SK-N-SH (cell line): ENCODE data around the gene TRIOBP. TPM values are rescaled to one million over a fixed set of nuclear protein-coding genes. Genes with fewer than 3 reads are reported as not detected.

Experiments used
- CTCF ChIA-PET: fragments of 300-600, 350-600 bp; formaldehyde crosslinking; extraction: SDS; loops from one replicate; lab custom pipeline; 2021; lab: Yijun Ruan, JAX
- POLR2A ChIA-PET: fragments of 350-600 bp; sonication (Branson Sonifier 250); formaldehyde crosslinking; extraction: SDS; loops from one replicate; lab custom pipeline; 2020; ENCODE audit warnings: antibody characterized with exemption, inconsistent platforms; lab: Yijun Ruan, JAX
- DNase-seq: peaks from one replicate; pipeline ENCODE4 v3.0.0; 2012
- H2AFZ ChIP-seq: fragments of 200-600 bp; sonication (generic); 2 replicates; pipeline ENCODE4 v1.8.1; 2016; ENCODE audit warnings: antibody characterized with exemption, mild to moderate bottlenecking, low read depth
- H3F3A ChIP-seq: fragments of 200-600 bp; sonication (generic); replicated peaks from 2 replicates; pipeline ENCODE3; 2016; ENCODE audit warnings: antibody characterized with exemption, mild to moderate bottlenecking; ENCODE audit not compliant: insufficient read depth
- H3K27ac ChIP-seq, 2 experiments: fragments of 200-500 bp in 1 of 2; fragments of 200-600 bp in 1 of 2; sonication (Bioruptor generic) in 1 of 2; sonication (generic), shearing (Covaris generic) in 1 of 2; 2 replicates each; pipeline versions ENCODE4 v1.5.1 to v1.6.1; 2014 to 2016; ENCODE audit warnings: low read depth in 2 of 2, inconsistent platforms in 1 of 2, low read length in 1 of 2, mild to moderate bottlenecking in 1 of 2, mixed read lengths in 1 of 2
- H3K27me3 ChIP-seq: fragments of 200-600 bp; sonication (generic), shearing (Covaris generic); 2 replicates; pipeline ENCODE4 v1.6.1; 2016; ENCODE audit warnings: mixed run types; ENCODE audit not compliant: insufficient read depth
- H3K36me3 ChIP-seq, 2 experiments: fragments of 200-500 bp in 1 of 2; fragments of 200-600 bp in 1 of 2; sonication (Bioruptor generic) in 1 of 2; sonication (generic) in 1 of 2; replicated peaks in 1 of 2; 2 replicates each; pipeline versions ENCODE3 to v1.5.1; 2014 to 2016; ENCODE audit warnings: low read length in 1 of 2, mild to moderate bottlenecking in 1 of 2; ENCODE audit not compliant: insufficient read depth in 2 of 2, control insufficient read depth in 1 of 2
- H3K4me1 ChIP-seq, 2 experiments: fragments of 200-500 bp in 1 of 2; fragments of 200-600 bp in 1 of 2; sonication (Bioruptor generic) in 1 of 2; sonication (generic), shearing (Covaris generic) in 1 of 2; 2 replicates each; pipeline versions ENCODE4 v1.5.1 to v1.6.1; 2014 to 2016; ENCODE audit warnings: low read depth in 1 of 2, low read length in 1 of 2, mixed run types in 1 of 2; ENCODE audit not compliant: insufficient read depth in 2 of 2, control insufficient read depth in 1 of 2
- H3K4me2 ChIP-seq: fragments of 200-600 bp; sonication (generic), shearing (Covaris generic); 2 replicates; pipeline ENCODE4 v1.6.1; 2017; ENCODE audit warnings: mixed run types
- H3K4me3 ChIP-seq, 2 experiments: fragments of 200-500 bp in 1 of 2; fragments of 200-600 bp in 1 of 2; sonication (Bioruptor generic) in 1 of 2; sonication (generic), shearing (Covaris generic) in 1 of 2; 2 replicates each; pipeline versions ENCODE4 v1.5.1 to v1.8.1; 2014 to 2016; ENCODE audit warnings: low read depth in 2 of 2, inconsistent platforms in 1 of 2, low read length in 1 of 2, mild to moderate bottlenecking in 1 of 2, mixed read lengths in 1 of 2, moderate library complexity in 1 of 2
- H3K79me2 ChIP-seq: fragments of 200-600 bp; sonication (generic); 2 replicates; pipeline ENCODE4 v1.8.1; 2017; ENCODE audit warnings: mild to moderate bottlenecking; ENCODE audit not compliant: insufficient read depth
- H3K9ac ChIP-seq: fragments of 200-600 bp; sonication (generic); 2 replicates; pipeline ENCODE4 v1.6.1; 2017; ENCODE audit warnings: mixed run types
- H3K9me2 ChIP-seq: fragments of 200-600 bp; sonication (generic); 2 replicates; pipeline ENCODE4 v1.6.1; 2017; ENCODE audit warnings: mixed run types
- H3K9me3 ChIP-seq: fragments of 200-600 bp; sonication (generic); 2 replicates; pipeline ENCODE4 v1.6.1; 2017; ENCODE audit warnings: mixed run types, mild to moderate bottlenecking, moderate library complexity
- H4K20me1 ChIP-seq: fragments of 200-600 bp; sonication (generic); 2 replicates; pipeline ENCODE4 v1.6.1; 2017; ENCODE audit warnings: mild to moderate bottlenecking, mixed run types; ENCODE audit not compliant: insufficient read depth
- CHD2 ChIP-seq: fragments of 150-350 bp; IDR thresholded peaks from 2 replicates; pipeline ENCODE4 v1.6.1; 2018; ENCODE audit warnings: low read length; ENCODE audit not compliant: partially characterized antibody
- FOSL2 ChIP-seq: IDR thresholded peaks from 2 replicates; pipeline ENCODE4 v1.4.0; 2012; ENCODE audit warnings: low read depth, mild to moderate bottlenecking, moderate library complexity, borderline replicate concordance
- GABPA ChIP-seq: IDR thresholded peaks from 2 replicates; pipeline ENCODE4 v1.4.0; 2012; ENCODE audit warnings: low read depth, mild to moderate bottlenecking
- GATA2 ChIP-seq: sonication (generic); formaldehyde crosslinking; IDR thresholded peaks from 2 replicates; pipeline ENCODE4 v1.5.0; 2020; ENCODE audit warnings: mild to moderate bottlenecking, missing genetic modification reagents
- JUND ChIP-seq: IDR thresholded peaks from 2 replicates; pipeline ENCODE4 v1.4.0; 2012
- RAD21 ChIP-seq: IDR thresholded peaks from 2 replicates; pipeline ENCODE4 v1.6.1; 2012; ENCODE audit warnings: mild to moderate bottlenecking, low read length
- RCOR1 ChIP-seq: fragments of 150-350 bp; IDR thresholded peaks from 2 replicates; pipeline ENCODE4 v1.6.1; 2017; ENCODE audit warnings: antibody characterized with exemption, low read length
- RXRA ChIP-seq: IDR thresholded peaks from 2 replicates; pipeline ENCODE4 v1.4.0; 2012; ENCODE audit warnings: low read depth, mild to moderate bottlenecking, borderline replicate concordance
- TEAD4 ChIP-seq: IDR thresholded peaks from 2 replicates; pipeline ENCODE4 v1.4.0; 2012; ENCODE audit warnings: mild to moderate bottlenecking, borderline replicate concordance; ENCODE audit not compliant: insufficient read depth
- YY1 ChIP-seq: IDR thresholded peaks from 2 replicates; pipeline ENCODE4 v1.4.0; 2012; ENCODE audit warnings: low read depth, mild to moderate bottlenecking
- WGBS: methylation state at CpG from one replicate; pipeline ENCODE4 v1.1.6; 2017; ENCODE audit warnings: low lambda C conversion rate; 5-methylcytosine and 5-hydroxymethylcytosine counted together
- polyA plus RNA-seq, 3 experiments: library from polyadenylated mRNA; depleted of rRNA; stranded (reverse); fragments of >200 nt; gene quantifications; 2 replicates each; pipeline ENCODE4 v1.2.3, GENCODE V29; 2012
- TF ChIP-seq, protein P1 (sequence below): IDR thresholded peaks from 2 replicates; pipeline ENCODE4 v1.4.0; 2012; ENCODE audit warnings: low read depth, borderline replicate concordance
- TF ChIP-seq, protein P2 (sequence below): IDR thresholded peaks from 2 replicates; pipeline ENCODE4; 2012
- TF ChIP-seq, protein P3 (sequence below): fragments of 150-350 bp; IDR thresholded peaks from 2 replicates; pipeline ENCODE4 v1.6.1; 2016; ENCODE audit warnings: mild to moderate bottlenecking, low read depth, low read length
- TF ChIP-seq, protein P4 (sequence below): IDR thresholded peaks from 2 replicates; pipeline ENCODE4 v1.4.0; 2012; ENCODE audit warnings: low read depth
- TF ChIP-seq, protein P5 (sequence below): IDR thresholded peaks from 2 replicates; pipeline ENCODE4 v1.6.1; 2012; ENCODE audit warnings: mild to moderate bottlenecking, low read depth, low read length, moderate library complexity

The TRIOBP gene
- polyA plus RNA-seq, 1 of the 3 experiments (the other 2 are of a cell fraction), result 43.6 TPM

DNA sequence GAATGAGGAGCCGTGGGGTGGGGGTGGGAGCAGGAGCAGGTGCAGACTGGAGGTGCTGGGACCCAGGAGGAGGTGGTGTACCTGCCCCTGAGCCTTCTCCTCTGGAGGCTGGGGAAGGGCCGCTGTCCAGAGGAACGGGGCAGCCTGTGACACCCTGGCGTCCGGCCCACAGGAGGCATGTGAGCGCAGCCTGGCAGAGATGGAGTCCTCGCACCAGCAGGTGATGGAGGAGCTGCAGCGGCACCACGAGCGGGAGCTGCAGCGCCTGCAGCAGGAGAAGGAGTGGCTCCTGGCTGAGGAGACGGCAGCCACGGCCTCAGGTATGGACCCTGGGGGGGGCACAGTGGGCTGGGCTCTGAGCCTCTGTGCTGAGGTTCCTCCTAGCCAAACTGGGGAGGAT lies 68.7 kb downstream of the TRIOBP start:
- TF ChIP-seq TEAD4 (no peak), FOSL2 (no peak), CHD2 (no peak), RAD21 (no peak), RXRA (no peak), YY1 (no peak), GABPA (no peak), JUND (no peak), GATA2 (no peak), RCOR1 (no peak)
- TF ChIP-seq, protein P1, sequence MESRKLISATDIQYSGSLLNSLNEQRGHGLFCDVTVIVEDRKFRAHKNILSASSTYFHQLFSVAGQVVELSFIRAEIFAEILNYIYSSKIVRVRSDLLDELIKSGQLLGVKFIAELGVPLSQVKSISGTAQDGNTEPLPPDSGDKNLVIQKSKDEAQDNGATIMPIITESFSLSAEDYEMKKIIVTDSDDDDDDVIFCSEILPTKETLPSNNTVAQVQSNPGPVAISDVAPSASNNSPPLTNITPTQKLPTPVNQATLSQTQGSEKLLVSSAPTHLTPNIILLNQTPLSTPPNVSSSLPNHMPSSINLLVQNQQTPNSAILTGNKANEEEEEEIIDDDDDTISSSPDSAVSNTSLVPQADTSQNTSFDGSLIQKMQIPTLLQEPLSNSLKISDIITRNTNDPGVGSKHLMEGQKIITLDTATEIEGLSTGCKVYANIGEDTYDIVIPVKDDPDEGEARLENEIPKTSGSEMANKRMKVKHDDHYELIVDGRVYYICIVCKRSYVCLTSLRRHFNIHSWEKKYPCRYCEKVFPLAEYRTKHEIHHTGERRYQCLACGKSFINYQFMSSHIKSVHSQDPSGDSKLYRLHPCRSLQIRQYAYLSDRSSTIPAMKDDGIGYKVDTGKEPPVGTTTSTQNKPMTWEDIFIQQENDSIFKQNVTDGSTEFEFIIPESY, result no peak
- TF ChIP-seq, protein P2, sequence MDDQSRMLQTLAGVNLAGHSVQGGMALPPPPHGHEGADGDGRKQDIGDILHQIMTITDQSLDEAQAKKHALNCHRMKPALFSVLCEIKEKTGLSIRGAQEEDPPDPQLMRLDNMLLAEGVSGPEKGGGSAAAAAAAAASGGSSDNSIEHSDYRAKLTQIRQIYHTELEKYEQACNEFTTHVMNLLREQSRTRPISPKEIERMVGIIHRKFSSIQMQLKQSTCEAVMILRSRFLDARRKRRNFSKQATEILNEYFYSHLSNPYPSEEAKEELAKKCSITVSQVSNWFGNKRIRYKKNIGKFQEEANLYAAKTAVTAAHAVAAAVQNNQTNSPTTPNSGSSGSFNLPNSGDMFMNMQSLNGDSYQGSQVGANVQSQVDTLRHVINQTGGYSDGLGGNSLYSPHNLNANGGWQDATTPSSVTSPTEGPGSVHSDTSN, result no peak
- TF ChIP-seq, protein P3, sequence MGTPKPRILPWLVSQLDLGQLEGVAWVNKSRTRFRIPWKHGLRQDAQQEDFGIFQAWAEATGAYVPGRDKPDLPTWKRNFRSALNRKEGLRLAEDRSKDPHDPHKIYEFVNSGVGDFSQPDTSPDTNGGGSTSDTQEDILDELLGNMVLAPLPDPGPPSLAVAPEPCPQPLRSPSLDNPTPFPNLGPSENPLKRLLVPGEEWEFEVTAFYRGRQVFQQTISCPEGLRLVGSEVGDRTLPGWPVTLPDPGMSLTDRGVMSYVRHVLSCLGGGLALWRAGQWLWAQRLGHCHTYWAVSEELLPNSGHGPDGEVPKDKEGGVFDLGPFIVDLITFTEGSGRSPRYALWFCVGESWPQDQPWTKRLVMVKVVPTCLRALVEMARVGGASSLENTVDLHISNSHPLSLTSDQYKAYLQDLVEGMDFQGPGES, result no peak
- TF ChIP-seq, protein P4, sequence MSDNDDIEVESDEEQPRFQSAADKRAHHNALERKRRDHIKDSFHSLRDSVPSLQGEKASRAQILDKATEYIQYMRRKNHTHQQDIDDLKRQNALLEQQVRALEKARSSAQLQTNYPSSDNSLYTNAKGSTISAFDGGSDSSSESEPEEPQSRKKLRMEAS, result no peak
- TF ChIP-seq, protein P5, sequence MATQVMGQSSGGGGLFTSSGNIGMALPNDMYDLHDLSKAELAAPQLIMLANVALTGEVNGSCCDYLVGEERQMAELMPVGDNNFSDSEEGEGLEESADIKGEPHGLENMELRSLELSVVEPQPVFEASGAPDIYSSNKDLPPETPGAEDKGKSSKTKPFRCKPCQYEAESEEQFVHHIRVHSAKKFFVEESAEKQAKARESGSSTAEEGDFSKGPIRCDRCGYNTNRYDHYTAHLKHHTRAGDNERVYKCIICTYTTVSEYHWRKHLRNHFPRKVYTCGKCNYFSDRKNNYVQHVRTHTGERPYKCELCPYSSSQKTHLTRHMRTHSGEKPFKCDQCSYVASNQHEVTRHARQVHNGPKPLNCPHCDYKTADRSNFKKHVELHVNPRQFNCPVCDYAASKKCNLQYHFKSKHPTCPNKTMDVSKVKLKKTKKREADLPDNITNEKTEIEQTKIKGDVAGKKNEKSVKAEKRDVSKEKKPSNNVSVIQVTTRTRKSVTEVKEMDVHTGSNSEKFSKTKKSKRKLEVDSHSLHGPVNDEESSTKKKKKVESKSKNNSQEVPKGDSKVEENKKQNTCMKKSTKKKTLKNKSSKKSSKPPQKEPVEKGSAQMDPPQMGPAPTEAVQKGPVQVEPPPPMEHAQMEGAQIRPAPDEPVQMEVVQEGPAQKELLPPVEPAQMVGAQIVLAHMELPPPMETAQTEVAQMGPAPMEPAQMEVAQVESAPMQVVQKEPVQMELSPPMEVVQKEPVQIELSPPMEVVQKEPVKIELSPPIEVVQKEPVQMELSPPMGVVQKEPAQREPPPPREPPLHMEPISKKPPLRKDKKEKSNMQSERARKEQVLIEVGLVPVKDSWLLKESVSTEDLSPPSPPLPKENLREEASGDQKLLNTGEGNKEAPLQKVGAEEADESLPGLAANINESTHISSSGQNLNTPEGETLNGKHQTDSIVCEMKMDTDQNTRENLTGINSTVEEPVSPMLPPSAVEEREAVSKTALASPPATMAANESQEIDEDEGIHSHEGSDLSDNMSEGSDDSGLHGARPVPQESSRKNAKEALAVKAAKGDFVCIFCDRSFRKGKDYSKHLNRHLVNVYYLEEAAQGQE, result no peak
- TF ChIP-seq, all 33 proteins: peak for 0
- H3K9me3 ChIP-seq, result no peaks in the 10 kb centered on the region
- H3F3A ChIP-seq, result peaks cover 4% of the 10 kb centered on the region
- no peak overlapping the region for H3K9ac ChIP-seq
- no peak for DNase-seq
- H3K79me2 ChIP-seq, result no peaks in the 10 kb centered on the region
- H3K4me3 ChIP-seq, result no peak overlapping the region
- no peak overlapping the region for H2AFZ ChIP-seq
- no peaks in the 10 kb centered on the region for H3K4me1 ChIP-seq
- H3K27ac ChIP-seq, result no peak overlapping the region
- ChIA-PET CTCF (interaction anchor here (1.0 kb wide), 1 partner anchor 42 kb away, joined by 3 read pairs; the partner anchor contains the start of gene GCAT), POLR2A (no interaction called here)
- no peak overlapping the region for H3K4me2 ChIP-seq
- 0 out of 2 replicates have a peak, but pooled peaks cover 4% of the 10 kb centered on the region for H4K20me1 ChIP-seq
- H3K27me3 ChIP-seq, result no peaks in the 10 kb centered on the region
- no peaks in the 10 kb centered on the region for H3K9me2 ChIP-seq
- peaks cover 1 to 25% of the 10 kb centered on the region in 2 experiments for H3K36me3 ChIP-seq
- 99% methylated on average over 8 of the region's 13 CpGs for WGBS
